GM12878 (cell line): ENCODE data around the gene MYOM1. TPM values are rescaled to one million over a fixed set of nuclear protein-coding genes. Genes with fewer than 3 reads are reported as not detected.
A peak's percentile ranks its signal among the peaks of the same experiment; 100 is the strongest.

Experiments
- E2F8 ChIP-seq: fragments of 450-650 bp; IDR thresholded peaks from 2 replicates; pipeline ENCODE4 v1.6.1; 2018; ENCODE audit warnings: mild to moderate bottlenecking, low read depth, moderate library complexity; ENCODE audit not compliant: partially characterized antibody
- HSF1 ChIP-seq: fragments of 150-350 bp; IDR thresholded peaks from 2 replicates; pipeline ENCODE4 v1.6.1; 2014; ENCODE audit warnings: mild to moderate bottlenecking, low read depth, low read length
- IKZF2 ChIP-seq, 2 experiments: fragments of 450-650 bp; IDR thresholded peaks; 2 replicates each; pipeline ENCODE4 v1.6.1; 2017; ENCODE audit warnings: mild to moderate bottlenecking in 2 of 2, moderate library complexity in 2 of 2
- MEF2B ChIP-seq: fragments of 450-650 bp; IDR thresholded peaks from 2 replicates; pipeline ENCODE4 v1.6.1; 2018; ENCODE audit warnings: mild to moderate bottlenecking, moderate library complexity; ENCODE audit not compliant: partially characterized antibody, poor library complexity, severe bottlenecking
- MTA3 ChIP-seq: IDR thresholded peaks from 2 replicates; pipeline ENCODE4 v1.6.1; 2012; ENCODE audit warnings: low read length, inconsistent platforms, borderline replicate concordance
- NBN ChIP-seq: fragments of 450-650 bp; IDR thresholded peaks from 2 replicates; pipeline ENCODE4 v1.6.1; 2016
- NFYA ChIP-seq: IDR thresholded peaks from 2 replicates; pipeline ENCODE4 v1.6.1; 2011; ENCODE audit warnings: low read depth, mild to moderate bottlenecking, low read length, improper control_type of control experiment, borderline replicate concordance
- NR2F1 ChIP-seq: fragments of 450-650 bp; conservative IDR thresholded peaks from 2 replicates; pipeline ENCODE4 v1.6.1; 2017; ENCODE audit warnings: mild to moderate bottlenecking
- POU2F2 ChIP-seq: IDR thresholded peaks from 3 replicates; pipeline ENCODE4 v1.6.1; 2011; ENCODE audit warnings: low read depth, mild to moderate bottlenecking, low read length, borderline replicate concordance
- RAD21 ChIP-seq: IDR thresholded peaks from 2 replicates; pipeline ENCODE4 v1.6.1; 2011; ENCODE audit warnings: mild to moderate bottlenecking, low read depth, low read length, moderate library complexity; ENCODE audit not compliant: insufficient read depth
- RB1 ChIP-seq: fragments of 450-650 bp; formaldehyde crosslinking; IDR thresholded peaks from 2 replicates; pipeline ENCODE4 v1.6.1; 2017; ENCODE audit warnings: mild to moderate bottlenecking, borderline replicate concordance
- RELB ChIP-seq: fragments of 450-650 bp; IDR thresholded peaks from 2 replicates; pipeline ENCODE4 v1.6.1; 2017; ENCODE audit warnings: low read depth, mild to moderate bottlenecking, moderate library complexity
- SMC3 ChIP-seq: IDR thresholded peaks from 2 replicates; pipeline ENCODE4 v1.6.1; 2011; ENCODE audit warnings: low read length, improper control_type of control experiment, borderline replicate concordance
- STAT1 ChIP-seq: fragments of 450-650 bp; conservative IDR thresholded peaks from 2 replicates; pipeline ENCODE4 v1.6.1; 2014; ENCODE audit warnings: antibody characterized with exemption, mild to moderate bottlenecking
- STAT3 ChIP-seq: IDR thresholded peaks from 2 replicates; pipeline ENCODE4 v1.6.1; 2011; ENCODE audit warnings: low read depth, low read length, improper control_type of control experiment
- TAF1 ChIP-seq: IDR thresholded peaks from 2 replicates; pipeline ENCODE4 v1.6.1; 2011; ENCODE audit warnings: mild to moderate bottlenecking, low read depth, low read length, borderline replicate concordance
- TCF3 ChIP-seq: IDR thresholded peaks from 2 replicates; pipeline ENCODE4 v1.6.1; 2012; ENCODE audit warnings: low read depth, mild to moderate bottlenecking, low read length, borderline replicate concordance; ENCODE audit not compliant: insufficient read depth
- TCF7 ChIP-seq: IDR thresholded peaks from 2 replicates; pipeline ENCODE4 v1.6.1; 2014; ENCODE audit warnings: antibody characterized with exemption, borderline replicate concordance
- ZNF687 ChIP-seq: fragments of 450-650 bp; IDR thresholded peaks from 2 replicates; pipeline ENCODE4 v1.6.1; 2017; ENCODE audit warnings: mild to moderate bottlenecking, moderate library complexity
- polyA plus RNA-seq, 11 experiments: library from polyadenylated mRNA; depleted of rRNA in 4 of 11; unstranded in 6 of 11; stranded (reverse) in 5 of 11; fragments of >200 nt; fragmentation: Nextera tagmentation in 4 of 11; fragmentation: Illumina TruSeq in 1 of 11; extraction: Ambion mirVana in 4 of 11; extraction: Trizol in 1 of 11; gene quantifications; 1 replicate in 1 of 11; 2 replicates in 10 of 11; pipeline versions ENCODE4 v1.2.1 to v1.2.3, GENCODE V29; 2011 to 2016; ENCODE audit warnings: inconsistent platforms in 2 of 11, missing spikeins in 2 of 11, low read depth in 1 of 11
- total RNA-seq, 4 experiments: library from RNA; depleted of rRNA in 3 of 4; stranded (reverse); fragments of >200 nt in 3 of 4; fragmentation: Illumina TruSeq in 1 of 4; extraction: Trizol in 1 of 4; gene quantifications; 2 replicates each; pipeline versions ENCODE4 v1.2.1 to v1.2.3, GENCODE V29; 2013 to 2021

MYOM1 gene
- total and polyA plus RNA-seq, 10 of the 15 experiments (the other 5 are each of a cell fraction or from before 2014, with no cell fraction given): 0.06 to 1.0 (median 0.57) TPM

GRCh38 chr18:3245853-3246634, 26.3 kb upstream of the MYOM1 start (continued):
- TF ChIP-seq NFYA (no peak), NR2F1 (0 out of 2 replicates have a peak, but pooled peaks have one; percentile 7), POU2F2 (peak; percentile 83; the same call in 2 of the 3 replicates), MEF2B (peak; percentile 6), RELB (0 out of 2 replicates have a peak, but pooled peaks have one; percentile 24), NBN (peak; percentile 82), STAT3 (no peak), STAT1 (0 out of 2 replicates have a peak, but pooled peaks have one; percentile 34), TCF3 (0 out of 2 replicates have a peak, but pooled peaks have one; percentile 38), ZNF687 (peak; percentile 43), E2F8 (no peak), HSF1 (no peak), RB1 (0 out of 2 replicates have a peak, but pooled peaks have one; percentile 69), TAF1 (peak; percentile 38; the same call in 1 of the 2 replicates), TCF7 (no peak), RAD21 (peak; percentile 96), MTA3 (peak; percentile 70; the same call in 1 of the 2 replicates), SMC3 (peak; percentile 95), IKZF2 (IDR thresholded peaks at IDR 0.05) (peak; percentile 8 to 39; a peak in 2 of 4 replicates)
